GM18873 (cell line): ENCODE measurements around the gene DCHS2.
"Not testable (repeated sequence)": the region's sequence is repeated elsewhere in the genome, so short reads cannot be mapped to it uniquely, and the experiment has no call there.

Source experiments
- ATAC-seq: cut with Tn5 transposase; IDR thresholded peaks from one replicate; pipeline ENCODE4 v1.9.1; 2021; ENCODE audit warnings: mild to moderate bottlenecking, moderate library complexity, moderate number of reproducible peaks; ENCODE audit not compliant: unreplicated experiment, low FRiP score

Gene DCHS2

DNA sequence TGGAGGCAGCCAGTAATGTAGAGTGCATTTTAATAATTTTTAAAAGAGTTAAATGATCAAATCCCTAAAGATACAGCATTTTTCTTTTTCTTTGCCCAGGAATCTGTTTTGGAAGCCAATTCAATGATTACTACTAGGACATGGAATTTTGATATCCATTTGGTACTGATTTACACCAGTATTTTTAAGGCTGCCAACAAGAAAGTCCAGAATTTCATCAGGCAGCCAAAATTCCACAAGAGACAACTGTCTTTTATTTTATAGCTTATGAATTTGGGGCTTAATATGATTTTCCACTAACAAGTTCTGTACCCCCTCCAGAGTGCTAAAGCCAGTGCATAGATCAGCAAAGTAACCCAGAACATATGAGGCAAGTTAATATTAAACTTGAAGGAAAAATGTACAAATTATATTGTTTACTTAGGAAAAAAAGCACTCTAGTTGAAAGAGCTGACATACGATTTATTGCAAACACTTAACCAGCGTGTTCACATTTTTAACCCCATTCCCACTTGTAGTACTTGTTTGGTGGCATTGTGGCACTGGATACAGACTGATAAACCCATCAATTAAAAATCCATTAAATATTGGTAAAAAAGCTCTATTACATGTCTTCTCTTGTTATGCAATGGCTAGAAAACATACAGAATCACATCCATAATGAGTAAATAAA is 259.7 kb downstream of the DCHS2 start:
- ATAC-seq, result no peak

DNA sequence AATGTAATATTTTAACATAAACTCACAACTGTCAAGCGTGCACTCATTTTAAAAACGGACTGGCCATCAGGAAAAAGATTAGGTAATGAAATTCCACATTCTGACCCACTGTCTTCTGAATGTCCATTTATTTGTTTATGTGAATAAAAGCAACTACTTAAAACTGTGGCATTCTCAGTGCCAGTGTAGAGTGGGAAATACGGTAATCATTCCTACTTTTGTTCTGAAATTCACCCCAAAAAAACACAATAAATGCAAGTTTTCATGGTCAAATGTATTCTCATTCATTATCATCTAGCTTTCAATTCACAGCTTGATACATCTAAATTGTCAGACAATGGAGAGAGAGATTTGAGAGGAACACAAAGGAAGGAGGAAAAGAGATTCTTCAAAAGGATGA is 260.9 kb downstream of the DCHS2 start:
- ATAC-seq, result no peak

DNA sequence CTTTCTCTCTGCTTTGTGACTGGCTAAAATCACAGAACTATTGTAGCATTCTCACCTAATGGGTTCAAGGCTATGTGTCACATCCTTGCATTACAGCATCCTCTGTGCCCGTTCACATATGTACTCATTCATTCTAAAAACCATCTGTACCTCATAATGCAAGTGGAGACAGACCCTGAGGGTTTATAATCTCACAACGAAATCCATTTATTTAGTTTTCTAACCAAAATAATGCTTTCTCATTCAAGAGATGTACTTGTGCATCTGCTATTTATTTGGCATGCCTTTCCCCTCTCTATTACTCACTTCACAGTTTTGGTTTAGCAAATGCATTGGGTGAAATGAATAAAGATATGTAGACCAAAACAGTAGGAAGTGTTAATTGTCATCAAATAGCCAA is 261.5 kb downstream of the DCHS2 start:
- ATAC-seq, result no peak

DNA sequence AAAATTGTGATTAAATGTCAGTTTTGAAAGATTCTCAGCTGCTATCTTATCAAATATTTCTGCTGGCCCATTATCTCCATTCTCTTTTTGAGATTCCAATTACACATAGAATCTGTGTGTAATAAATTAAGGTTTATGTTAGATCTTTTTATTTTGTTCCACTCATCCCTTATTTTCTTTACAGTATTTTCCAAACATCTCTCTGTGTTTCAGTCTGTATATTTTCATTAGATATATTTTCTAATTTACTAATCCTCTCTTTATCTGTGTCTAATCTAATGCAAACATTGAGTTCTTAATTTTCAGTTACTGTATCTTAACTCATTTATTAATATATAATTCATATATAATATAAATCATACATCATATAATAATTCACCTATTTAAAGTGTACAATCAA is 268.7 kb downstream of the DCHS2 start:
- no peak for ATAC-seq

DNA sequence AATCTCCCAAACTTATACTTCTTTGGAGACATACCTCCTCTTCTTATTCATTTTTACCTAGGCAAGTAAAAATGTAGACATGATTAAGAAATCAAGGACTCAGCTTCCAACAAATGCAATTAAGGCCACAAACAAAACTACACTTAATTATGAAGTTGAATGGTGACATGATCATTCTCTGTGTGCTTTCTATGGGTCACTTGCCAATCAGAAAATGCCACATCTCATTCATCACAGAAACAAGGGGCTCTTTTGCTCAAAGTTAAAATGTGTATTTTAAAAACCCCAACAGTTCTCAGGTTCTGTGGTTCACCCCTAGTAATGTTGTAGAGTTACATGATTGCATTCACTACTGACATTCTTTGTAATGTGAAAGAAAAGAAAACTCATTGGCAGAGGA is 273.5 kb downstream of the DCHS2 start:
- no peak for ATAC-seq

DNA sequence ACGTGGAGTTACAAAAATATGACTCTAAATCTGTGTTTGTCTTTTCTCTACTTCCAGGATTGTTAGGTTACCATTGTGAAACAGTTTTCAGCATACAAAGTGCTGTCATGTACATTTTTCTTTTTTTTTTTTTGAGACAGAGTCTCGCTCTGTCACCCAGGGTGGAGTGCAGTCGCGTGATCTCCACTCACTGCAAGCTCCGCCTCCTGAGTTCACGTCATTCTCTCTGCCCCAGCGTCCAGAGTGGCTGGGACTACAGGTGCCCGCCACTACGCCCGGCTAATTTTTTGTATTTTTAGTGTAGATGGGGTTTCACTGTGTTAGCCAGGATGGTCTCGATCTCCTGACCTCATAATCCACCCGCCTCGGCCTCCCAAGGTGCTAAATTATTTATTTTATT is 274.2 kb downstream of the DCHS2 start:
- not testable (repeated sequence) for ATAC-seq

DNA sequence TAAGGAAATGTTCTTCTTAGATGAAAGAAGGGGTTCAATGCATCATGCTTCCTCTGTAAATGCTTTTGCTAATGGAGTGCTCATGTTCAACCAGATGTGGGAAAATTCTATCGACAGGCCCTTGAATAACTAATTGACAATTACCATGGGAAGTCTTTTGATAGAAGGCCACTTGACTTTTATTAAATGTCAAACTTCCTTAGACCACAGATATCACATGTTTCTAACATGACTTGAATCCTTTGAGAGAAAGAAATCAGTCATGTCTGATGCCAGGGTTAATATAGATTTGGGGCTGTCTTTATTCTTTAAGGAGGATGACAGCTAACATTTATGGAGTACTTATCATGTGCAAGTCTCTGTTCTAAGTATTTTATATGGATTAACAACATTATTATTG is 280.1 kb downstream of the DCHS2 start:
- no peak for ATAC-seq

DNA sequence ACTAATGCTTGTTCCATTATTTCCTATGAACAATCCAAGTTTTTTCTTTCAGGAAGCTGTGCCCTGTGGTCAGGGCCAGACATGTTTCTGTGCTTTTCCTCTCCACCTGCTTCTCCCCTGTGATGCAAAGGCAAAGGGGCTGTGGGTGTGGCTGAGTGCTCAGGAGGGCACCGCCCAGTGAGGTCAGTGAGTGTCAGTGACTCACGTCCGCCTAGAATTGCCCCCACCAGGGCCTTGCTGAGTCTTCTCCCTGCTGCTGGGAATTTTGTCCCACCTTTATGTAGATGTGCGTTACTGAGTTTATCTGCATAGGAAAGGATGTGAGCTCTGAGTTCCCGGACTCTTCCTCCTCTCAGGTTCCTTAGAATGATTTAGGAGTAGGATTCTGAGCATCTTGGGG is 283.2 kb downstream of the DCHS2 start:
- ATAC-seq, result no peak

DNA sequence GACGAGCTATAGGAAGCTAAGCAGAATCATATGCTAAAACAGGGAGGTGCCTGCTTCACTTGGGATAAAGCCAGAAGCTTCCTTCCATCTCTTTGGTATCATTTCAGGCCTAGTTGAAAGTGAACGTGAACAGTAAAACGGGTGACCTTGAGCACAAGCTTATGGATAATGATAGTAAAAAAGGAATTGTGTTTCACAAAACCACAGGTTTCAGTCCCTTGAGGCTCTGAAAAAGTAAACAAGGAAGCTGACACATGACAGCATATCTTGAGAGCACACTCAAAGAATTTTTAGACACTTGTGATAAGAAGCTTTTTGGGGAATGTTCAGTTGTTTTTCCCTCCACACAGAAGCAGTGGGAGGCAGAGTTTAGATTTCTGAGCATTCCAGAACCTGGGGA is 286.1 kb downstream of the DCHS2 start:
- ATAC-seq, result no peak

DNA sequence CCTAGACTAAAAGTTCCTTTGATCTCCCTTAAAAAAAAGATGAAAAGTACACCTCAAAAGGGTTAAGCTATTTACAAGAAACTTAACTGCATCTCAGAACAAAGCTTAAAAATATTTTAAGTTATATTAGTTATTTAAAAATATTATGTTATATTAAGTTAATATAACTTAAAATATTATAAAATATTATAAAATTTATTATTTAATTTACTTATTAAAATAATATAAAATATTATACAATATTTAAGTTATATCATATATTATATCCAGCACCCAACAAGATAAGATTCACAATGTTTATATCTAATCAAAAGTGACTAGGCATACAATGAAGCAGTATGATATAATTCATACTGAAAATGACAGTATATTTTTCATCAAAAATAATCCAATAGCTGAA is 296.9 kb downstream of the DCHS2 start:
- no peak for ATAC-seq

DNA sequence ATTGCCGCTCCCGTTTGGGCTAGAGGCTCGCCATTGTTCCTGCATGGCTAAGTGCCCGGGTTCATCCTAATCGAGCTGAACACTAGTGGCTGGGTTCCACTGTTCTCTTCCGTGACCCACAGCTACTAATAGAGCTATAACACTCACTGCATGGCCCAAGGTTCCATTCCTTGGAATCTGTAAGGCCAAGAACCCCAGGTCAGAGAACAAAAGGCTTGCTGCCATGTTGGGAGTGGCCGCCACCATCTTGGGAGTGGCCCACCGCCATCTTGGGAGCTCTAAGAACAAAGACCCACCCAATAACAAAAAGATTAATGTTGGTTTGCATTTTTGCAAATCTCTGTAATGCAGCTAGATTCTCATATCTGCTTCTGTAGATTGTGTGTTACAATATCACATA is 299.0 kb downstream of the DCHS2 start:
- ATAC-seq, result no peak

DNA sequence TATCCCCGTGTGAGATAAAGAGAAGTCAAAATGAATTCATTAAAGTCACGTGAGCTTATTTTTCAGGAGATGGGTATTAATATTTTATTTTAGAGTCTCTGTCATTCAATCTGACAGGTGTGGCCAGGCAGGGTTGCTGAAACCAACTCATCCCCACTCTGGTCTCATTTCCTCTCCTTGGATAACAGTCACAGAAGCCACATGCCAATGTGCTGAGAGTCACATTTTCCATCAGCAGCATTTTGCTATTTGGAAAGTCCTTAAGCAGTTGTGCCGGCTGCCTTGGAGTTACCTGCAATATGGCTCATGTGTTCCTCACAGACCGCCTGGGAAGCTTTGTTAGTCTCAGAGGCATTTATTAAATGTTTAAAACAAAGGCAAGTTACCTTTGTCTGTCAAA is 302.3 kb downstream of the DCHS2 start:
- no peak for ATAC-seq

DNA sequence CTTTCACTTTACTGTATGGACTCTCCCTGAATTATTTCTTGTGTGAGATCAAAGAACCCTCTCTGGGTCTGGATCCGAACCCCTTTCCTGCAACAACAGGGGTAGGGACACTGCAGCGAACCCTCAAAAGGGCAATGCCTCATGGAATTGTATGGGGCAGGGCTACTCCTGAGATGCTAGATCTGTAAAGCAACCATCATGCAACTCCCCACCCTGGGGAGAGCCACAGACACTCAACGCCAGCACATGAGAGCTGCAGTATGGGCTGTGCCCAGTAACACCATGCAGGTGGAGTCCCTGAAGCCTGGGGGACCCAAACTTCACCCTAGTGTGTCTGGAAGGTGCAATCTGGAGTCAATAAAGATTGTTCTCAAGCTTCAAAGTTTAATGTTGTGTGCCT is 304.7 kb downstream of the DCHS2 start:
- no peak for ATAC-seq

DNA sequence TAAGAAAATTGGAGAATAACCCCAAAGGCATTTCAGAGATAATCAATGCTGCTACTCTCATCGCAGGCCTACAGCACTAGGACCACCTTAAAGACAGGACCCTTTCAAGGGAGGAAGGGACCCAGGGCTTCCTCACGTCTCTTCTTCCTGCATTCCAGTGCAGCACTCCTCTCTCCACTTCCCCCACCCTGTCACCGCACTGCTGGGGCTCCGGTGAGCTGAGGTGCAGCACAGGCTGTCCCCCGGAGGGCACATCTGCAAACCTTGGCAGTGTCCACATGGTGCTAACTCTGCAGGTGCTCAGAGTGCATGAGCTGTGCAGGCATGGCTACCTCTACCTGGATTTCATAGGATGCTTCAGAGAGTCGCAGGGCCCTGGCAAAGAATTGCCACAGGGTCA is 305.6 kb downstream of the DCHS2 start:
- ATAC-seq, result no peak

DNA sequence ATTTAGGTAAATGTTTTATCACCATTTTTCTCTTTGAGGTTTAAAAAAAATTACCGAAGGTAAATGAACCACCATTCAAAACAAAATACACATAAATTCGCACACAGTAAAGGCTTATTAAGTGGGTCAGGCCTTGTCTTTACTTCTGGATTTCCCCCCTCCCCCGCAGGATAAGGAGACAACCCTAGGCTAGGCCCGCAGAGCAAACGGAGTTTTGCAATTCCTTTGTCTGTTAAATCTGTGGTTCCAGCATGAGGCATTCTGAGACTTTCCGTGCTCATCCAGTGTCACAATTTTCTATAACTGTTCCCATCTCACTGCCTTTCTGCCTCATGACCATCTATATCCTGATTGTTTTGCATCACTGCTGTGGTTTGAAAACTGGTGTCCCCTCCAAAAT is 307.4 kb downstream of the DCHS2 start:
- no peak for ATAC-seq

DNA sequence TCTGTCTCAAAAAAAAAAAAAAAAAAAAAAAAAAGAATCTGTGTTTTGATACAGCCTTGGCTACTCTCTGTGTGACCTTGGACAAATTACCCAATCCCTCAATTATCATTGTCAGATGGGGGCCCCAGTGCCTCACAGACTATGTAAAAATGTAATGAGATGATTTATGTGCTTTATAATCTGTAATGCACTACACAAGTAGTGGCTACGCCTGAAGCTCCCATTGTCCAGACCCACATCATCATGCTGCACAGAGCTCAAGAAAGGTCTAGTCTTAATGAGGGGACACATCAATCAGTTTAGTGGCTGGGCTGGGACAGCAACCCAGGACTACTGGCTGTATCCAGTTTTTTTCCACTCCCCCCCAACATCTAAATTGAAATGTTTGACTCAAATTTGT is 308.3 kb downstream of the DCHS2 start:
- no peak for ATAC-seq
